Ishikawa (cell line): Measurements from ENCODE around the gene PLA2G15.

Source experiments
- CEBPB ChIP-seq: IDR thresholded peaks from 2 replicates; pipeline ENCODE4 v1.6.1; 2012
- CREB1 ChIP-seq: IDR thresholded peaks from 2 replicates; pipeline ENCODE4 v1.6.1; 2012; ENCODE audit warnings: low read depth
- EGR1 ChIP-seq: IDR thresholded peaks from 2 replicates; pipeline ENCODE4 v1.6.1; 2012
- EP300 ChIP-seq: IDR thresholded peaks from 2 replicates; pipeline ENCODE4 v1.6.1; 2012; ENCODE audit warnings: borderline replicate concordance
- FOXM1 ChIP-seq: IDR thresholded peaks from 2 replicates; pipeline ENCODE4 v1.6.1; 2012; ENCODE audit warnings: low read depth, borderline replicate concordance
- MAX ChIP-seq: IDR thresholded peaks from 2 replicates; pipeline ENCODE4 v1.6.1; 2012
- NFIC ChIP-seq: IDR thresholded peaks from 2 replicates; pipeline ENCODE4 v1.6.1; 2012
- RAD21 ChIP-seq: IDR thresholded peaks from 2 replicates; pipeline ENCODE4 v1.6.1; 2012; ENCODE audit warnings: low read depth
- REST ChIP-seq: IDR thresholded peaks from 2 replicates; pipeline ENCODE4 v1.6.1; 2012; ENCODE audit warnings: low read depth, mild to moderate bottlenecking
- TAF1 ChIP-seq: IDR thresholded peaks from 2 replicates; pipeline ENCODE4 v1.6.1; 2012; ENCODE audit warnings: low read depth, mild to moderate bottlenecking
- TCF12 ChIP-seq: IDR thresholded peaks from 2 replicates; pipeline ENCODE4 v1.6.1; 2012; ENCODE audit warnings: low read depth
- TEAD4 ChIP-seq: IDR thresholded peaks from 2 replicates; pipeline ENCODE4 v1.6.1; 2012
- USF1 ChIP-seq: IDR thresholded peaks from 2 replicates; pipeline ENCODE4 v1.6.1; 2012
- YY1 ChIP-seq: IDR thresholded peaks from 2 replicates; pipeline ENCODE4 v1.6.1; 2012; ENCODE audit warnings: low read depth
- ZBTB7A ChIP-seq: IDR thresholded peaks from 2 replicates; pipeline ENCODE4 v1.6.1; 2012; ENCODE audit warnings: low read depth

The PLA2G15 gene

GRCh38 chr16:68244903-68245853, at the start of gene PLA2G15:
PLA2G15 (plus strand) TSS chr16:68245373; CDS start chr16:68245427, 54 bp downstream.
- TF ChIP-seq MAX (peak; percentile 42; the same call in 1 of the 2 replicates), YY1 (peak; percentile 37; the same call in 1 of the 2 replicates), EP300 (no peak), TEAD4 (no peak), NFIC (no peak), ZBTB7A (0 out of 2 replicates have a peak, but pooled peaks have one; percentile 39), FOXM1 (no peak), TAF1 (peak; percentile 50; the same call in 1 of the 2 replicates), RAD21 (no peak), EGR1 (peak; percentile 96)

- TF ChIP-seq YY1: no peak
These were observed 47.9 kb upstream of the PLA2G15 start for GRCh38 chr16:68197250-68197649.

- no peak for TF ChIP-seq EGR1
- no peak for TF ChIP-seq YY1
These were observed 44.9 kb upstream of the PLA2G15 start for GRCh38 chr16:68200088-68200783.

- no peak for TF ChIP-seq TCF12
- no peak for TF ChIP-seq ZBTB7A
- no peak for TF ChIP-seq CREB1
- no peak for TF ChIP-seq EGR1
- TF ChIP-seq CEBPB: no peak
- TF ChIP-seq MAX: no peak
- TF ChIP-seq REST: no peak
- no peak for TF ChIP-seq EP300
- TF ChIP-seq USF1: no peak
- TF ChIP-seq TAF1: no peak
- no peak for TF ChIP-seq FOXM1
- TF ChIP-seq RAD21: no peak
- TF ChIP-seq YY1: no peak
- TF ChIP-seq NFIC: no peak
- TF ChIP-seq TEAD4: no peak
These were observed 43.1 kb upstream of the PLA2G15 start for GRCh38 chr16:68202091-68202519.

- no peak for TF ChIP-seq TAF1
- TF ChIP-seq USF1: no peak
- TF ChIP-seq YY1: no peak
- no peak for TF ChIP-seq CREB1
- TF ChIP-seq TEAD4: no peak
- TF ChIP-seq TCF12: no peak
- TF ChIP-seq MAX: no peak
- no peak for TF ChIP-seq CEBPB
- TF ChIP-seq EP300: no peak
- TF ChIP-seq NFIC: no peak
- no peak for TF ChIP-seq ZBTB7A
- no peak for TF ChIP-seq EGR1
- TF ChIP-seq REST: no peak
- no peak for TF ChIP-seq FOXM1
- TF ChIP-seq RAD21: no peak
These were observed 38.9 kb upstream of the PLA2G15 start for GRCh38 chr16:68206245-68206644.
